Cerebellar cortex (tissue), 1 donor: Measurements from ENCODE around the gene SLC38A5.
"Not testable (repeated sequence)": the region's sequence is repeated elsewhere in the genome, so short reads cannot be mapped to it uniquely, and the experiment has no call there.

ENCODE experiments used
- DNase-seq: peaks from one replicate; pipeline ENCODE4 v3.0.0-alpha.2; 2015; ENCODE audit warnings: low spot score

Gene SLC38A5

DNA sequence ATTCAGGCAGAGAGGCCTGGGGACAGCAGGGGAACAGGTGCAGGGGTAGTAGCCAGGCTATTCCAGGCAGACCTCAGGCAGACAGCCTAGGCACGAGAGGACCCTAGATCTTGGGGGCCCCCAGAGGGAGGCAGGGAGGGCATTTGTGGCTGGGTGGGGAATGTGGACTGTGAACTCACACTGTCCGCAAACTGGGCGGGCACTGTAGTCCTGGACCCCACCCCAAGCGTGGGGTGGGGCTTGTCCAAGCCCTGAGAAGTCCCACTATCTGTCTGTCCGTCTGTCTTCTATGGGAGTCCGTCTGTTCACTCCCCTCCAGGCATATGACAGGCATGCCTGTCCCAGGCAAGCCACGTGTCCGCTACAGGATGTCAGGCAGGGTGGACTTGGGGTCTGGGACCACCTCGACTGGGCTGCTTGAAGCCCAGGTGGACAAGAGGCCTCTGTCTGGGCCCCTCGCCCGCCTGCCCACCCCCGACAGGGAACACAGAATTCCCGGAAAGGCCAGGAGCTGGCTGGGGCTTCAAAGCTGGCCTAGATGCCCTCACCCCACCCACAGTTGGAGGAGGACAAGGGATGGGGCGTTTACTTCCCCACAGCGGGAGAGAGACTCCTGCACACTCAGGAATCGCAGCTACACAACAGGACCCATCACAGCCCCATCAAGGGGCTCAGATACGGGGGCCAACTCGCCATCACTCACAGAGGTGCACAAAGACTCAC lies at the start of gene SLC38A5:
Gene SLC38A5 (minus strand): TSS at position 151 of the 723 bp plus-strand sequence. CDS start 2,336 bp downstream, outside the sequence.
- no peak for DNase-seq

- not testable (repeated sequence) for DNase-seq
These were observed 49.4 kb upstream of the SLC38A5 start for GRCh38 chrX:48519481-48519880.

DNA sequence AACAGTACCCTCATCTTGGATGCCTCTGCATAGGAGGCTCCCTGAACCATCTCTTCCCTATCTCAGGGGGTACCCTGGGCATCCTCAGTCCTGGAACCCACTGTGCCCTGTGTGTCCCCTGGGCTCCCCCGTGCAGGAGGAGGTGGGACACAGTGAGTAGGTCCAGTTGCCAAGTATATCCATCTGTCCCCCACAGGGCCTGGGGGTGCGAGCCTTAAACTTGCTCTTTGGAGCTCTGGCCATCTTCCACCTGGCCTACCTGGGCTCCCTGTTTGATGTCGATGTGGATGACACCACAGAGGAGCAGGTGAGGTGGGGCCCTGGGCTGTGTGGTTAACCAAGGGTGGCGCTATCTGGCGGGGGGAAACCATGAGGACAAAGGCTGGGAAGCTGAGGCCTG lies 46.9 kb upstream of the SLC38A5 start:
- DNase-seq, result no peak

DNA sequence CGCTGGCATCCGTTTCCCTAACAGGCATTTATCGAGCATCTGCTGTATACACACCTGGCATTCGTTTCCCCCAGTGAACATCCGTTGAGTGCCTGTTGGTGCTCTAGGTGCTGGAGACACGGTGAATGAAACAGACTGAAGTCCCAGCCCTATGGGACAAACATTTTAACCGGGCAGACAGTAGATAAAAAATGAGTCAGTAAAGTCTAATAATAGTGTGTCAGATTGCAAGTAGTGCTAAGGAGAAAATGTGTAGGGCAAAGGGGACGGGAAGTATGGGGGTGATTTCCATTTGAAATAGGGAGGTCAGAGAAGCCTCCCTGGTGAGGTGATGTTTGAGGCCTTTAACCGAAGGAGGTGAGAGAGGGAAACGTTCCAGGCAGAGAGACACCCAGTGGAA lies 46.2 kb upstream of the SLC38A5 start:
- no peak for DNase-seq

GRCh38 chrX:48515842-48516241 lies 45.8 kb upstream of the SLC38A5 start:
- no peak for DNase-seq

GRCh38 chrX:48514868-48515460 lies 44.9 kb upstream of the SLC38A5 start:
- DNase-seq, result no peak

GRCh38 chrX:48514126-48514806 lies 44.2 kb upstream of the SLC38A5 start:
- no peak for DNase-seq

DNA sequence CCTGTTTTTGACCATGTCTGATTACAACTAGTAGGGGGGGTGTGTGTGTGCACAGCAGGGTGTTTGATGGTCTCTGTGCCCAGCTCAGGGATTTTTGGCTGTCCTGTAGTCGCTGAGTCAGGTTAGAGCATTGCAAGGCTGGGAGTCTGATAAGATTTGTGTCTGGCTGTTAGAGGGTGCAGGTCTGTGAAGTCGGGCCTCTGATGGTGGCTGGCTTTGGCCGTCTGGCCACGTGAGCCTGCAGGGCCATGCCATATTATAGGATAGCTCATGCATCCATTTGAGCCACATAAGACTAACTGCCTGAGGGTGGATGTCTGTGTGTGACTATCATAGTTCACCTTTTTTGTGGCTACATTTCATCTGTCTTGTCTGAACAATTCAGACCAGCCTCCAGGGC lies 43.6 kb upstream of the SLC38A5 start:
- DNase-seq, result no peak

DNA sequence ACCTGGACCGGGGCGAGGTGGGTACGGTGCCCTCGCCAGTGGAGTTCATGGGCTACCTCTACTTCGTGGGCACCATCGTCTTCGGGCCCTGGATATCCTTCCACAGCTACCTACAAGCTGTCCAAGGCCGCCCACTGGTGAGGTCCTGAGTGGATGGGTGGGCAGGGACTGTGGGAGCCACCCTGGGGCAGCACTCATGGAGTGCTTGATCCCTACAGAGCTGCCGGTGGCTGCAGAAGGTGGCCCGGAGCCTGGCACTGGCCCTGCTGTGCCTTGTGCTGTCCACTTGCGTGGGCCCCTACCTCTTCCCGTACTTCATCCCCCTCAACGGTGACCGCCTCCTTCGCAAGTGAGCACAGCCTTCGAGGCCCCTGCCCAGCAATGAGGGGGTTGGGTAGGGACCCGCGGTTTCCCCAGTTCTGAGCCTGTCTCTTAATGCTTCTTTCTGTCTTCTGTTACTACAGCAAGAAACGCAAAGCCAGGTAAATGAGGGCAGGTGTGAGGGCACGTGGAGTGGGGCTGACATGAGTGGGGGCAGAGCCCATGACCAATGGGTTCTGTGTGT lies 42.4 kb upstream of the SLC38A5 start:
- no peak for DNase-seq

GRCh38 chrX:48511560-48511959 lies 41.5 kb upstream of the SLC38A5 start:
- DNase-seq, result peak; percentile 19

GRCh38 chrX:48509619-48510018 lies 39.6 kb upstream of the SLC38A5 start:
- DNase-seq, result peak; percentile 18

DNA sequence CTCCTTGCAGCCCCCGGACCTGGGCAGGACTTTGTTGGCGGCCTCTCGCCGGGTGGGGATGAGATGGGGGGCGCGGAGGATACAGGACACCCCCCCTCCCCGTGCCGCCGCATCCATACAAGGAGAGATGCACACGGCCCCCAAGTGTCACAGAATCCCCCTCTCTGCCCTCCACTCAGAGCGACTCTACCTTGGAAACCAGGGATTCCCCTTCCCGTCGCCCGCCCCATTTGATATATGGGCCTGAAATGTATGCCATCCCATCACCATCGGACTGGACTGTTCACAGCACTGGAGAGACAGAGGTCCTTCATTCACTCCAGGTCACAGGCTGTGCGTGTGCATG lies 39.2 kb upstream of the SLC38A5 start:
- DNase-seq, result no peak

DNA sequence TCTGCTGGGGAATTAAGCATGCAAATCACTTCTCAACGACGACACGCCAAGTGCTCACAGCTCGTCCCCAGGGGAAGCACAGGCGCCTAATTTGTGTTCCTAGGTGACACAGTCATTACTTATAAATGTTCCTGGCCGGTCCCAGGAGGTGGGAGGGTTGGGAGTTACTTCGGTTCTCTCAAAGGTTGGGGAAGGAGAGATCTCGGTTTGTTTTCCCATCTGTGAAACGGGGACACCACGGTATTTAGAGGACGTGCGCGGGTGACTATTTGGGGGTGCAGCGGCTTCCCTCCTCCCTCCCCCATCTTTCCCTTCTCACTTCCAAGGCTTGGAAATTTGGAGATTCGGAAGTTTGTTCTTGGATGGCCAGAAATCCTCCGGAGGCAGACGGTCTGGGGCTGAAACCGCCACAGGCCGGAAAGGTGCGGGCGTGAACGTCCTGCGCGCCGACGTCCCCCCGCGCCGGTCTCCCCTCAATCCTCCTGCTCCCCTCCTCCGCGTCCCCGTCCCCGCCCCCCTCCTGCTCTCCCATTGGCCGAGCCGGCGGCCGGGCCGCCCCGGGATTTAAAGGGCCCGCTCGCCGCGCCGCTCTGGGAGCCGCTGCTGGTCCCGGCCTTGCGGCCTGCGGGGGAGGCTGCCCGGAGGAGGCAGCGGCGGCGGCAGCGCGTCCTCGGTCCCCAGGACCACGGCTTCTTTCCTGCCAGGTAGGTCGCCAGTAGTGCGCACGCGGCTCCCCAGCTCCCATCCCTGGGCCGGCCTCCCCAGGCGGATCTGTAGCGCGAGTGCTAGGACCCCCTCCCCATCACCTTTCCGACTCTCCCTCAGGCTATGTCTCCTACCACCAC lies 38.6 kb upstream of the SLC38A5 start, which contains the start of gene PORCN:
Gene PORCN (plus strand): TSS at position 593 of the 845 bp plus-strand sequence. CDS start 829 bp downstream, outside the sequence.
- peak; percentile 75 for DNase-seq

DNA sequence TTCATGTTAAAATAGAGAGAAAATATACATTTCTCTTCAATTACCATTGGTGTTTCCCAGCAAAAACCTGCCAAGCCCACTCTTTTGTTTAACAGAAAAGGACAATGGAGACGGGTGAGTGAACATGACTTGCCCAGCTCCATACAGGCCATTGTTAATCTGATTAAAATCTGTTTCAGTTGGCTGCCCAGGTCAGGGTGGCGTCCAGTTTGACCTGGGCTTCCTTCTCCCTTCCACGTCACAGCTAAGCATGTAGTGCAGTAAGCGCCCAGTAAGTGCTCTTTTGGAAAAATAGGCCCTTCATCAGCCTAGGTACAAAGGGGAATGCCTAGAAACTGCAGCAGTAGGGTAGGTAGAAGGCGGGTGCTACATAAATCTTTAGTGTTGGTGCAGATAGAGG lies 37.2 kb upstream of the SLC38A5 start:
- no peak for DNase-seq

- DNase-seq, result no peak
These were observed 35.4 kb upstream of the SLC38A5 start for GRCh38 chrX:48505481-48505880.

- no peak for DNase-seq
These were observed 34.2 kb upstream of the SLC38A5 start for GRCh38 chrX:48504261-48504660.

- DNase-seq, result no peak
These were observed 28.3 kb upstream of the SLC38A5 start for GRCh38 chrX:48498374-48498809.

GRCh38 chrX:48497871-48498270 lies 27.8 kb upstream of the SLC38A5 start:
- DNase-seq, result peak; percentile 38

- no peak for DNase-seq
These were observed 26.6 kb upstream of the SLC38A5 start for GRCh38 chrX:48496660-48497059.

GRCh38 chrX:48493890-48494364 lies 23.9 kb upstream of the SLC38A5 start:
- DNase-seq, result peak; percentile 35

DNA sequence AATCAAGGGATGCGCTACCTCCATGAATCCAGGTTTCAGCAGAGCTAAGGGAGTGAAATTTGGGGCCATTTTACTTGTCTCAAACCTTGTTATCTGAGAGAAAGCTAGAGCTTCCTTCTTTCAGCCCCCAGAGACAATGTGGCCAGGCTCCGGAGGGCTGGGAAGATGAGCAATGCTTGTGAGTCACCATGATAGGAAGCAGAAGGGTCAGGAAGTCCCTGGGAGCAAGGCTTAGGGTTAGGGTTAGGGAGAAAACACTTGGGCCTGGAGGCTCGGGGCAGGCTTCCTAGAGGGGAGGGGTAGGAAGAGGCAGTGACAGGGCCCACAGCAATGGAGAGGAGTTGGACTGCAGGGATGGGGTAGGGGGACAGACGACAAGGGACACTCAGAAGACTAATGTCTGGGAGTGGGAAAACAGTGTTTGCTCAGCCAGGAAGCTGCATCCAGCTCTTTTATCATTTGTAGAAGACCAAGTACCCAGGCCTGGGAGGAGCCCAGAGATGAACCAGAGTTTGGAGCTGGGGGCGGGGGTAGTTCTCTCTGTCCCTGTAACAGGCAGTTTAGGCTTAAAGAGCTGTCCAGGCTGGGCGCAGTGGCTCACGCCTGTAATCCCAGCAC lies 22.3 kb upstream of the SLC38A5 start:
- no peak for DNase-seq
